Psoas muscle (tissue), 8 donors: ENCODE results near the gene CHD6. TPM values are rescaled to one million over a fixed set of nuclear protein-coding genes. Genes with fewer than 3 reads are reported as not detected.

ENCODE experiments used
- ATAC-seq, 4 donors: fragments of 200-7000 bp; cut with Tn5 transposase; one replicate each; pipeline ENCODE4 v1.9.1; 2020; ENCODE audit warnings: moderate library complexity in 3 of 4, mild to moderate bottlenecking in 2 of 4
- DNase-seq, 2 donors: peaks; one replicate each; pipeline ENCODE4 v3.0.0-alpha.2; 2020
- H3K27ac ChIP-seq: fragments of 200-600 bp; one replicate; pipeline ENCODE4 v1.8.0; 2022
- H3K27me3 ChIP-seq, 3 donors: fragments of 200-600 bp in 1 of 3; one replicate each; pipeline versions ENCODE4 v1.6.1 to v1.8.0; 2013 to 2022; ENCODE audit warnings: low read length in 2 of 3, mild to moderate bottlenecking in 2 of 3, moderate library complexity in 1 of 3; ENCODE audit not compliant: insufficient read depth in 3 of 3
- H3K36me3 ChIP-seq, 2 donors: fragments of 200-600 bp in 1 of 2; one replicate each; pipeline versions ENCODE4 v1.6.1 to v1.8.0; 2013 to 2022; ENCODE audit warnings: low read depth in 1 of 2, mild to moderate bottlenecking in 1 of 2, moderate library complexity in 1 of 2; ENCODE audit not compliant: insufficient read depth in 1 of 2
- H3K4me1 ChIP-seq: fragments of 200-600 bp; one replicate; pipeline ENCODE4 v1.8.0; 2022
- H3K4me3 ChIP-seq: fragments of 200-600 bp; one replicate; pipeline ENCODE4 v1.8.0; 2022; ENCODE audit warnings: mild to moderate bottlenecking
- H3K9me3 ChIP-seq: fragments of 200-600 bp; one replicate; pipeline ENCODE4 v1.8.0; 2022
- WGBS, 3 donors: extraction: QIAGEN DNeasy Blood & Tissue Kit; methylation state at CpG; one replicate each; pipeline versions ENCODE4 v1.1.6 to v1.1.7; 2013; 5-methylcytosine and 5-hydroxymethylcytosine counted together
- intact Hi-C, 2 donors: fragments of 100-400 bp; cut with DNase I; formaldehyde crosslinking; loops; one replicate each; pipeline versions ENCODE4 v1.11.0 to v1.14.2; 2022
- polyA plus RNA-seq, 3 donors: library from polyadenylated mRNA; stranded (reverse); fragments of 200-250 nt; gene quantifications; one replicate each; pipeline ENCODE4 v1.2.3, GENCODE V29; 2013
- total RNA-seq, 4 donors: library from RNA; stranded (reverse); fragmentation: NEBNext Ultra II Directional in 2 of 4; extraction: Animal tissue kit (Norgen Biotek cat#: 25700) in 2 of 4; gene quantifications; one replicate each; pipeline versions ENCODE4 v1.2.1 to v1.2.4, GENCODE V29; 2021 to 2023
- TF ChIP-seq, protein P1 (sequence below): fragments of 200-600 bp; IDR thresholded peaks from one replicate; pipeline ENCODE4 v1.8.0; 2022; ENCODE audit warnings: antibody characterized with exemption
- donor health status: healthy with polysubstance abuse.
- donor health status: DM: no; HTN: no; CAD: no; lungs with moderate emphysema.
- donor health status: Bipolar disorder and iron deficiency.
- donor health status: healthy.
- donor health status: DM: yes; HTN: yes; CAD: no.
- donor health status: DM: no; HTN: no; CAD: no.
- donor health status: DM: no; HTN: no; CAD: no.
- donor health status: DM: yes; HTN: yes; CAD: no.

Gene CHD6
- total and polyA plus RNA-seq, 7 donors: 1.7 to 30.4 (median 17.2) TPM

DNA sequence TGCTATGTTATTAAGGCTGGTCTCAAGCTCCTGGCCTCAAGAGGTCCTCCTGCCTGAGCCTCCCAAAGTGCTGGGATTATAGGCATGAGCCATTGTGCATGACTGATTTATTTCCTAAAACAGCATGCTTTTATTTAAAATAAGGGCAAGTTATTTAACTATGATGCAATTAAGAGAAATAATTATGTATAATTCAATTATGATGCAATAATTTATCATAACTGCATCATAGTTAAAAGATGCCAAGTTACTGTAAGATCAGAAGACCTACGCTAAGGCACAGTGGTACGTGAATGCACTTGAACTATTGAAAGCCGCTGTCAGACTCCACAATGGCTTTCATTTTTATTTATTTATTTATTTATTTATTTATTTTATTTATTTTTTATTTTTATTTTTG, 227.3 kb downstream of the CHD6 start:
- peaks cover 6% of the 10 kb centered on the region for H3K4me1 ChIP-seq
- intact Hi-C loops: no loop called here
- 97 to 98% (median 98%) methylated on average over 3 of the region's 3 CpGs for WGBS, 3 donors

DNA sequence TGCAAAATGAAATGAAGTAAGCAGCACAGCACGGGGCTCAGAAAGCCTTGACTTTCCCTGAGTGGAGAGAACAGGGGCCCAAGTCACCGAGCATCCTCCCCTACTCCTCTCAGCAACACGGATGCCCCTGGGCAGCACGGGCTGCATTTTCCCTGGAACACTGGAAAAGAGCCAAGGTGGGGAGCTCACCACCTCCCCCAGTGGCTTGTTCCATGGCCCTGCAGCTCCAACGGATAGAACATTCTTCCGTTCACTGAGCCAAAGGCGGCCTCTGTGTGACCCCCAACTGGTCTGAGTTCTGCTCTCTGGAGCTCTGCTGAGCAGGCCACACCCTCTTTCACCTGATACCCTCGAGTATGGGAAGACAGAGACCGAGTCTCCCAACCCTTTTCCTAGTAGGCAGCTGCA, 230.7 kb downstream of the CHD6 start:
- WGBS, 3 donors: 24 to 28% (median 27%) methylated on average over 9 of the region's 9 CpGs
- Histone ChIP-seq H3K27ac (no peak overlapping the region), H3K4me1 (no peaks in the 10 kb centered on the region), H3K9me3 (no peaks in the 10 kb centered on the region), H3K4me3 (no peak overlapping the region), H3K27me3 (no peaks in the 10 kb centered on the region), H3K36me3 (no peaks in the 10 kb centered on the region)
- peak in 2 of 4 donors; percentile 36 to 53 for ATAC-seq
- intact Hi-C loops: no loop called here
- no peak for DNase-seq
- TF ChIP-seq, protein P1, sequence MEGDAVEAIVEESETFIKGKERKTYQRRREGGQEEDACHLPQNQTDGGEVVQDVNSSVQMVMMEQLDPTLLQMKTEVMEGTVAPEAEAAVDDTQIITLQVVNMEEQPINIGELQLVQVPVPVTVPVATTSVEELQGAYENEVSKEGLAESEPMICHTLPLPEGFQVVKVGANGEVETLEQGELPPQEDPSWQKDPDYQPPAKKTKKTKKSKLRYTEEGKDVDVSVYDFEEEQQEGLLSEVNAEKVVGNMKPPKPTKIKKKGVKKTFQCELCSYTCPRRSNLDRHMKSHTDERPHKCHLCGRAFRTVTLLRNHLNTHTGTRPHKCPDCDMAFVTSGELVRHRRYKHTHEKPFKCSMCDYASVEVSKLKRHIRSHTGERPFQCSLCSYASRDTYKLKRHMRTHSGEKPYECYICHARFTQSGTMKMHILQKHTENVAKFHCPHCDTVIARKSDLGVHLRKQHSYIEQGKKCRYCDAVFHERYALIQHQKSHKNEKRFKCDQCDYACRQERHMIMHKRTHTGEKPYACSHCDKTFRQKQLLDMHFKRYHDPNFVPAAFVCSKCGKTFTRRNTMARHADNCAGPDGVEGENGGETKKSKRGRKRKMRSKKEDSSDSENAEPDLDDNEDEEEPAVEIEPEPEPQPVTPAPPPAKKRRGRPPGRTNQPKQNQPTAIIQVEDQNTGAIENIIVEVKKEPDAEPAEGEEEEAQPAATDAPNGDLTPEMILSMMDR: no peak

More for the DNA sequence above, 227.3 kb downstream of the CHD6 start:
- H3K9me3 ChIP-seq: no peaks in the 10 kb centered on the region
- DNase-seq (no peak), ATAC-seq (no peak)
- H3K4me3 ChIP-seq: no peak overlapping the region
- H3K27me3 ChIP-seq: no peaks in the 10 kb centered on the region
- TF ChIP-seq, protein P1: no peak
- H3K36me3 ChIP-seq: no peaks in the 10 kb centered on the region
- H3K27ac ChIP-seq: no peak overlapping the region

DNA sequence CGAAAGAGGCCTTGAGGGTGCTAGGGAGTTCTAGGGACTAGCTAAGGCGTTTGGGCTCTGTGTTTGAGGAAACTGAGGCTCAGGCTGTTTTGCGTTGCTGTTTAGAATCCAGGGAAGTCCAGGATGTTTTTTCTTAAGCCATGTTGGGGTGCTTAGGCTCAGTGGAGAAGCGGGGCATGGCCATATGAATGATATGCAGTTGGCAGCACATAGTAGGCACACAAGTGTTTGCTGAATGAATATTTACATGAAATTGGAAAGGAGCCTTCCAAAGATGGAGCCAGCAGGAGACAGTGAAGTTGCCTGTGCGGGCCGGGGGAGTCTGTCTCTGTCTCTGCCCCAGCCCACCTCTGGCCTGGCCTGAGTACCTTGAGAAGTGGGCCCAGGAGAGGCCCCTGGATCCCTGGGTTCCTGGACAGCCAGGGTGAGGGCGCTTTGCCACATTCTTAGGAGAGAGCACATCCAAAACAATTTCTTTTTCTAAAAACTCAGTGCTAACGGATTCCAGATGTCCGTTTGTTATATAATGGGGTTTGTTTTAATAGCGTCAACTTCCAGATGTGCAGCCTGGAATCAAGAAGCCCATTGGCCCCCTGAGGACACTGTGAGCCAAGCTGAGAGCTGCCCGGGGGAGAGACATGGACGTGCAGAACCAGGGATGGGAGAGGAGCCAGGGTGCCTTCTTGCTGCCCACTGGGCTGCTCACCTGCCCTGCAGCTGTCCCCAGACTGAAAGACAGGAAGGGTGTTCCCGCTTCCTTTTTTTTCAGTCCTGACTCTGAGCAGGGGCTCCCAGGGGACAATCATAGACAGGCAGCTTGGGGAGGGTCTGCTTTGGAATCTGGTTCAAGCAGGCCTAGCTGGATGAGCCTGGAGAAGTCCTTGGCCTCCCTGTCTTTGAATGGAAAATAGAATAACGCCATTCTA, 231.4 kb downstream of the CHD6 start:
- intact Hi-C loops: no loop called here

DNA sequence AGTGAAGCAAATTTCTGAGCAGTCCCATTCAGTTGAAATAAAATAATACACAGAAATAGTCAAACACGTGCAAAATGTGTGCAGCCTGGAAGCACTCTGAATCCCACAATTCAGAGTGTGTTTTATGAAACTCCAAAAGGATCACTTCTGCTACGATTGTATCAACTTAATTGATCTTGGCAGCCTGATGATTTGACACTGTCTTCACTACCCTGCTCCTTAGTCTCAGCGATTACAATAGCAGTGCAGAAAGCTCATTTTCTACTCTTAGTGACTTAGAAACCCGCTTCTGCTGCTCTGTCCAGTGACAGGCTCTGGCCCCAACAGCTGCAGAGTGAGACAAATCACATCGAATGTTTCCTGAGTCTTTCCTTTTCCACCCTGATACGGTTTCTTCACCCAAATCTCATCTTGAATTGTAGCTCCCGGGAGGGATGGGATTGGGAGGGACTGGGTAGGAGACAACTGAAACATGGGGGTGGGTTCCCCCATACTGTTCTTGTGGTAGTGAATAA, 235.3 kb downstream of the CHD6 start:
- H3K27ac ChIP-seq: no peak overlapping the region
- H3K4me3 ChIP-seq: no peak overlapping the region
- TF ChIP-seq, protein P1: no peak
- DNase-seq (no peak), ATAC-seq (peak in 1 of 4 donors; percentile 44)
- 45 to 48% (median 47%) methylated on average over 7 of the region's 7 CpGs for WGBS, 3 donors
- no peaks in the 10 kb centered on the region for H3K4me1 ChIP-seq
- H3K27me3 ChIP-seq: no peaks in the 10 kb centered on the region
- intact Hi-C loops: no loop called here
- no peaks in the 10 kb centered on the region for H3K9me3 ChIP-seq
- no peaks in the 10 kb centered on the region for H3K36me3 ChIP-seq

More for the DNA sequence above, 231.4 kb downstream of the CHD6 start:
- no peak overlapping the region for H3K27ac ChIP-seq
- 50 to 60% (median 54%) methylated on average over 14 of the region's 14 CpGs for WGBS, 3 donors
- TF ChIP-seq, protein P1: no peak
- ATAC-seq (peak in 2 of 4 donors; percentile 25 to 46), DNase-seq (no peak)
- no peaks in the 10 kb centered on the region for H3K4me1 ChIP-seq
- no peak overlapping the region for H3K4me3 ChIP-seq
- no peaks in the 10 kb centered on the region for H3K36me3 ChIP-seq
- H3K27me3 ChIP-seq: no peaks in the 10 kb centered on the region
- no peaks in the 10 kb centered on the region for H3K9me3 ChIP-seq
